C4-2B (cell line): ENCODE results near the gene JAKMIP3.

Source experiments
- CTCF ChIP-seq: fragments of 450-650 bp; conservative IDR thresholded peaks from 2 replicates; pipeline ENCODE4 v1.5.1; 2017; ENCODE audit warnings: mild to moderate bottlenecking
- ZFX ChIP-seq: fragments of 450-650 bp; IDR thresholded peaks from 2 replicates; pipeline ENCODE4 v1.6.1; 2017

GRCh38 chr10:132071667-132072066 lies 5.9 kb downstream of the JAKMIP3 start:
- no peak for TF ChIP-seq ZFX
- no peak for TF ChIP-seq CTCF
